ENCODE measurements around the gene ARHGAP40. TPM values are rescaled to one million over a fixed set of nuclear protein-coding genes. Genes with fewer than 3 reads are reported as not detected.
A peak's percentile ranks its signal among the peaks of the same experiment; 100 is the strongest.

The ARHGAP40 gene
- total and polyA plus RNA-seq, 4 donors = 0.57 to 5.0 (median 1.1) TPM

GRCh38 chr20:38692436-38693411 is 91.1 kb downstream of the ARHGAP40 start:
- Histone ChIP-seq H3K4me3 (no peak overlapping the region), H3K27ac (ENCODE audit: low read depth in 1 of 2, low read length in 1 of 2) (no peak overlapping the region), H3K9ac (ENCODE audit: insufficient read depth in 1 of 2, low read length in 2 of 2) (no peak overlapping the region), H3K27me3 (ENCODE audit: control insufficient read depth in 3 of 3, insufficient read depth in 3 of 3, low read length in 2 of 3) (peaks cover 0 to 5% (median 0%) of the 10 kb centered on the region in 3 donors), H3K4me1 (ENCODE audit: control insufficient read depth in 5 of 5, insufficient read depth in 5 of 5, low read length in 5 of 5) (no peaks in the 10 kb centered on the region), H3K9me3 (ENCODE audit: control insufficient read depth in 4 of 4, insufficient read depth in 3 of 4, low read length in 3 of 4) (peaks cover 0 to 2% (median 0%) of the 10 kb centered on the region in 4 donors), H3K36me3 (ENCODE audit: control insufficient read depth in 4 of 4, insufficient read depth in 4 of 4, low read length in 4 of 4) (no peaks in the 10 kb centered on the region)
- no peak for TF ChIP-seq CTCF (IDR thresholded peaks at IDR 0.05; ENCODE audit: control extremely low read depth, extremely low read depth)
- 19 to 21% methylated on average over 13 of the region's 13 CpGs for WGBS, 2 donors
- peak; percentile 75 to 88 (median 79) for DNase-seq
- ATAC-seq (ENCODE audit: insufficient read depth, low FRiP score) = no peak

- DNase-seq (no peak), ATAC-seq (ENCODE audit: insufficient read depth, low FRiP score) (no peak)
- Histone ChIP-seq H3K4me1 (ENCODE audit: control insufficient read depth in 5 of 5, insufficient read depth in 5 of 5, low read length in 5 of 5) (no peaks in the 10 kb centered on the region), H3K27ac (ENCODE audit: low read depth in 1 of 2, low read length in 1 of 2) (no peak overlapping the region), H3K36me3 (ENCODE audit: control insufficient read depth in 4 of 4, insufficient read depth in 4 of 4, low read length in 4 of 4) (no peaks in the 10 kb centered on the region), H3K27me3 (ENCODE audit: control insufficient read depth in 3 of 3, insufficient read depth in 3 of 3, low read length in 2 of 3) (peaks cover 0 to 5% (median 0%) of the 10 kb centered on the region in 3 donors), H3K4me3 (no peak overlapping the region), H3K9ac (ENCODE audit: insufficient read depth in 1 of 2, low read length in 2 of 2) (no peak overlapping the region), H3K9me3 (ENCODE audit: control insufficient read depth in 4 of 4, insufficient read depth in 3 of 4, low read length in 3 of 4) (peaks cover 0 to 5% (median 0%) of the 10 kb centered on the region in 4 donors)
- no peak for TF ChIP-seq CTCF (IDR thresholded peaks at IDR 0.05; ENCODE audit: control extremely low read depth, extremely low read depth)
- WGBS, 2 donors = 73 to 83% methylated on average over 9 of the region's 9 CpGs
These were observed 95.7 kb downstream of the ARHGAP40 start for GRCh38 chr20:38697306-38697705.

- no peak for DNase-seq
- WGBS, 2 donors = 81% methylated on average over 15 of the region's 15 CpGs
- no peak overlapping the region for H3K4me3 ChIP-seq
- peaks cover 0 to 5% (median 0%) of the 10 kb centered on the region in 3 donors for H3K27me3 ChIP-seq (ENCODE audit: control insufficient read depth in 3 of 3, insufficient read depth in 3 of 3, low read length in 2 of 3)
- no peak for ATAC-seq (ENCODE audit: insufficient read depth, low FRiP score)
- no peak overlapping the region for H3K27ac ChIP-seq (ENCODE audit: low read depth in 1 of 2, low read length in 1 of 2)
- H3K4me1 ChIP-seq (ENCODE audit: control insufficient read depth in 5 of 5, insufficient read depth in 5 of 5, low read length in 5 of 5) = no peaks in the 10 kb centered on the region
- no peaks in the 10 kb centered on the region for H3K36me3 ChIP-seq (ENCODE audit: control insufficient read depth in 4 of 4, insufficient read depth in 4 of 4, low read length in 4 of 4)
- H3K9ac ChIP-seq (ENCODE audit: insufficient read depth in 1 of 2, low read length in 2 of 2) = no peak overlapping the region
- H3K9me3 ChIP-seq (ENCODE audit: control insufficient read depth in 4 of 4, insufficient read depth in 3 of 4, low read length in 3 of 4) = peaks cover 0 to 5% (median 0%) of the 10 kb centered on the region in 4 donors
- no peak for TF ChIP-seq CTCF (IDR thresholded peaks at IDR 0.05; ENCODE audit: control extremely low read depth, extremely low read depth)
These were observed 96.9 kb downstream of the ARHGAP40 start for GRCh38 chr20:38698541-38698940.

Data from lung (tissue), 12 donors.